Activated CD8-positive, alpha-beta T cell treated with anti-CD3 and anti-CD28 coated beads for 36 hours (primary cell): ENCODE measurements around the gene ZNF469. TPM values are rescaled to one million over a fixed set of nuclear protein-coding genes. Genes with fewer than 3 reads are reported as not detected.

Source experiments
- ATAC-seq: fragments of 200-7000 bp; cut with Tn5 transposase; one replicate; pipeline ENCODE4 v1.10.0; 2021; ENCODE audit warnings: mild to moderate bottlenecking, moderate library complexity
- CTCF ChIA-PET: fragments of 350-600 bp; sonication (Branson Sonifier 250); formaldehyde crosslinking; loops from one replicate; lab custom pipeline; 2021; ENCODE audit warnings: antibody characterized with exemption; lab: Charles Lee
- POLR2A ChIA-PET: fragments of 350-600 bp; sonication (Branson Sonifier 250); formaldehyde crosslinking; loops from one replicate; lab custom pipeline; 2021; ENCODE audit warnings: antibody characterized with exemption; lab: Charles Lee
- DNase-seq: peaks from one replicate; pipeline ENCODE4 v3.0.0-alpha.2; 2020
- H3K27ac Mint-ChIP-seq: one replicate; pipeline ENCODE4 v1.8.0; 2021; ENCODE audit warnings: mild to moderate bottlenecking, mixed read lengths
- H3K27me3 Mint-ChIP-seq: one replicate; pipeline ENCODE4 v1.8.0; 2021; ENCODE audit warnings: mixed read lengths
- H3K36me3 Mint-ChIP-seq: one replicate; pipeline ENCODE4 v1.8.0; 2021; ENCODE audit warnings: low read depth, mixed read lengths
- H3K4me1 Mint-ChIP-seq: one replicate; pipeline ENCODE4 v1.8.0; 2021; ENCODE audit warnings: low read depth, mixed read lengths
- H3K4me3 Mint-ChIP-seq: one replicate; pipeline ENCODE4 v1.8.0; 2021; ENCODE audit warnings: mild to moderate bottlenecking, moderate library complexity, mixed read lengths
- H3K9me3 Mint-ChIP-seq: one replicate; pipeline ENCODE4 v1.8.0; 2021; ENCODE audit warnings: mixed read lengths
- intact Hi-C: fragments of 100-400 bp; cut with micrococcal nuclease; formaldehyde crosslinking; loops from one replicate; pipeline ENCODE4 v1.10.0; 2022
- total RNA-seq, 2 experiments: library from RNA; stranded (reverse); gene quantifications; one replicate each; pipeline ENCODE4 v1.2.3, GENCODE V29; 2021
- TF ChIP-seq, protein P1 (sequence below): fragments of 200-600 bp; IDR thresholded peaks from one replicate; pipeline ENCODE4 v1.8.0; 2022; ENCODE audit warnings: antibody characterized with exemption, mild to moderate bottlenecking

The ZNF469 gene
- total RNA-seq, 2 experiments from 2014 or later = 0.45 to 0.56 TPM

GRCh38 chr16:88426018-88426417 lies 43.3 kb downstream of the ZNF469 start:
- no peak overlapping the region for H3K27ac Mint-ChIP-seq
- no peaks in the 10 kb centered on the region for H3K9me3 Mint-ChIP-seq
- intact Hi-C loops = no loop called here
- no peak overlapping the region for H3K4me3 Mint-ChIP-seq
- ATAC-seq (no peak), DNase-seq (no peak)
- CTCF ChIA-PET = no interaction called here
- no peaks in the 10 kb centered on the region for H3K36me3 Mint-ChIP-seq
- peaks cover 1% of the 10 kb centered on the region for H3K27me3 Mint-ChIP-seq
- peaks cover 2% of the 10 kb centered on the region for H3K4me1 Mint-ChIP-seq
- POLR2A ChIA-PET = no interaction called here
- TF ChIP-seq, protein P1, sequence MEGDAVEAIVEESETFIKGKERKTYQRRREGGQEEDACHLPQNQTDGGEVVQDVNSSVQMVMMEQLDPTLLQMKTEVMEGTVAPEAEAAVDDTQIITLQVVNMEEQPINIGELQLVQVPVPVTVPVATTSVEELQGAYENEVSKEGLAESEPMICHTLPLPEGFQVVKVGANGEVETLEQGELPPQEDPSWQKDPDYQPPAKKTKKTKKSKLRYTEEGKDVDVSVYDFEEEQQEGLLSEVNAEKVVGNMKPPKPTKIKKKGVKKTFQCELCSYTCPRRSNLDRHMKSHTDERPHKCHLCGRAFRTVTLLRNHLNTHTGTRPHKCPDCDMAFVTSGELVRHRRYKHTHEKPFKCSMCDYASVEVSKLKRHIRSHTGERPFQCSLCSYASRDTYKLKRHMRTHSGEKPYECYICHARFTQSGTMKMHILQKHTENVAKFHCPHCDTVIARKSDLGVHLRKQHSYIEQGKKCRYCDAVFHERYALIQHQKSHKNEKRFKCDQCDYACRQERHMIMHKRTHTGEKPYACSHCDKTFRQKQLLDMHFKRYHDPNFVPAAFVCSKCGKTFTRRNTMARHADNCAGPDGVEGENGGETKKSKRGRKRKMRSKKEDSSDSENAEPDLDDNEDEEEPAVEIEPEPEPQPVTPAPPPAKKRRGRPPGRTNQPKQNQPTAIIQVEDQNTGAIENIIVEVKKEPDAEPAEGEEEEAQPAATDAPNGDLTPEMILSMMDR = no peak

DNA sequence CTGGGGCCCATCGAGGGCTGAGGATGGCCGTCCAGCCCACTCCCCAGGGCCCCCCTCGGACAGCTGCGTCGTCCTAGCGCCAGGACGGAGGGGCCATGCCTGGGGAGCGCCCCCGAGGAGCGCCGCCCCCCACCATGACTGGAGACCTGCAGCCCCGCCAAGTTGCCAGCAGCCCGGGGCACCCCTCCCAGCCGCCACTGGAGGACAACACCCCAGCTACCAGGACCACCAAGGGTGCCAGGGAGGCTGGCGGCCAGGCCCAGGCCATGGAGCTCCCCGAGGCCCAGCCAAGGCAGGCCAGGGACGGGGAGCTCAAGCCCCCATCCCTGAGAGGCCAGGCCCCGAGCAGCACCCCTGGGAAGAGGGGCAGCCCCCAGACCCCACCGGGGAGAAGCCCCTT lies 44.6 kb downstream of the ZNF469 start:
- DNase-seq = no peak
- no peak overlapping the region for H3K27ac Mint-ChIP-seq
- H3K36me3 Mint-ChIP-seq = no peaks in the 10 kb centered on the region
- intact Hi-C loops = no loop called here
- H3K4me1 Mint-ChIP-seq = peaks cover 6% of the 10 kb centered on the region
- TF ChIP-seq, protein P1 = no peak
- POLR2A ChIA-PET = interaction anchor here (1.0 kb wide), 1 partner anchor 115 kb away, joined by 3 read pairs; no protein-coding TSS in a partner anchor
- peaks cover 1% of the 10 kb centered on the region for H3K27me3 Mint-ChIP-seq
- ATAC-seq = no peak
- H3K9me3 Mint-ChIP-seq = no peaks in the 10 kb centered on the region
- H3K4me3 Mint-ChIP-seq = no peak overlapping the region
- CTCF ChIA-PET = interaction anchor here (2.4 kb wide), 1 partner anchor 10 kb away, joined by 14 read pairs; no protein-coding TSS in a partner anchor

- Mint-ChIP-seq H3K36me3 (no peaks in the 10 kb centered on the region), H3K27me3 (peaks cover 1% of the 10 kb centered on the region), H3K9me3 (no peaks in the 10 kb centered on the region), H3K4me1 (peaks cover 6% of the 10 kb centered on the region), H3K27ac (no peak overlapping the region), H3K4me3 (no peak overlapping the region)
- POLR2A ChIA-PET = no interaction called here
- CTCF ChIA-PET = interaction anchor here (2.4 kb wide), 1 partner anchor 9 kb away, joined by 14 read pairs; no protein-coding TSS in a partner anchor
- DNase-seq (no peak), ATAC-seq (no peak)
- TF ChIP-seq, protein P1 = no peak
- intact Hi-C loops = no loop called here
Measured at GRCh38 chr16:88428156-88428555, 45.4 kb downstream of the ZNF469 start.

DNA sequence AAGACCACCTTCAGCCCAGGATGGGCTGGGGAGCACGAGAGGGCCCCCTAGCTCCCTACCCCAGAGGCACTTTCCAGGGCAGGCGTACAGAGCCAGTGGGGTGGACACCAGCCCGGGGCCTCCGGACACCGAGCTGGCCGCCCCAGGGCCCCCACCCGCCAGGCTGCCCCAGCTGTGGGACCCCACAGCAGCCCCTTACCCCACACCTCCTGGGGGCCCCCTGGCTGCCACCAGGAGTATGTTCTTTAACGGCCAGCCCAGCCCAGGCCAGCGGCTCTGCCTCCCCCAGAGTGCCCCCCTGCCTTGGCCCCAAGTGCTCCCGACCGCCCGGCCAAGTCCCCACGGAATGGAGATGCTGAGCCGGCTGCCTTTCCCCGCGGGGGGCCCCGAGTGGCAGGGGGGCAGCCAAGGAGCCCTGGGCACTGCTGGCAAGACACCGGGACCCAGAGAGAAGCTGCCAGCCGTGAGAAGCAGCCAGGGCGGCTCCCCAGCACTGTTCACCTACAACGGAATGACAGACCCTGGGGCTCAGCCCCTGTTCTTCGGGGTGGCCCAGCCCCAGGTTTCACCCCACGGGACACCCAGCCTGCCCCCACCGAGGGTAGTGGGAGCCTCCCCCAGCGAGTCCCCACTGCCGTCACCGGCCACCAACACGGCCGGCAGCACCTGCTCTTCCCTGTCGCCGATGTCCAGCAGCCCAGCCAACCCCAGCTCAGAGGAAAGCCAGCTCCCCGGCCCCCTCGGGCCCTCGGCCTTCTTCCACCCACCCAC lies 46.0 kb downstream of the ZNF469 start:
- TF ChIP-seq, protein P1 = no peak
- DNase-seq (no peak), ATAC-seq (no peak)
- H3K4me3 Mint-ChIP-seq = no peak overlapping the region
- no peaks in the 10 kb centered on the region for H3K9me3 Mint-ChIP-seq
- no peak overlapping the region for H3K27ac Mint-ChIP-seq
- POLR2A ChIA-PET = no interaction called here
- CTCF ChIA-PET = interaction anchor here (2.4 kb wide), 1 partner anchor 8 kb away, joined by 14 read pairs; no protein-coding TSS in a partner anchor
- peaks cover 6% of the 10 kb centered on the region for H3K4me1 Mint-ChIP-seq
- H3K36me3 Mint-ChIP-seq = no peaks in the 10 kb centered on the region
- peaks cover 1% of the 10 kb centered on the region for H3K27me3 Mint-ChIP-seq
- intact Hi-C loops = no loop called here
